OCI-M2 (cell line): Measurements from ENCODE around the gene ASTN2.

ENCODE experiments used
- DNase-seq: peaks from one replicate; lab custom pipeline; 2025; ENCODE audit not compliant: unreplicated experiment; lab: John Stamatoyannopoulos, UW

The ASTN2 gene

GRCh38 chr9:116377179-116377798 is 1037.6 kb downstream of the ASTN2 start:
- DNase-seq: no peak
